ENCODE measurements around the gene KCNAB1.

Gene KCNAB1

GRCh38 chr3:156474560-156475389 lies 354.4 kb downstream of the KCNAB1 start:
- in situ Hi-C loops (cut with MboI; ENCODE audit: low sequenced_read_pairs), result no loop called here

GRCh38 chr3:156477323-156477722 lies 356.9 kb downstream of the KCNAB1 start:
- in situ Hi-C loops (cut with MboI; ENCODE audit: low sequenced_read_pairs), result no loop called here

GRCh38 chr3:156478891-156479290 lies 358.5 kb downstream of the KCNAB1 start:
- in situ Hi-C loops (cut with MboI; ENCODE audit: low sequenced_read_pairs), result no loop called here

GRCh38 chr3:156479604-156480003 lies 359.2 kb downstream of the KCNAB1 start:
- in situ Hi-C loops (cut with MboI; ENCODE audit: low sequenced_read_pairs), result no loop called here

GRCh38 chr3:156480949-156481348 lies 360.6 kb downstream of the KCNAB1 start:
- in situ Hi-C loops (cut with MboI; ENCODE audit: low sequenced_read_pairs), result no loop called here

- in situ Hi-C loops (cut with MboI; ENCODE audit: low sequenced_read_pairs), result no loop called here
Measured at GRCh38 chr3:156483002-156483401, 362.6 kb downstream of the KCNAB1 start.

- in situ Hi-C loops (cut with MboI; ENCODE audit: low sequenced_read_pairs), result no loop called here
Measured at GRCh38 chr3:156483426-156483825, 363.0 kb downstream of the KCNAB1 start.

- in situ Hi-C loops (cut with MboI; ENCODE audit: low sequenced_read_pairs), result no loop called here
Measured at GRCh38 chr3:156483961-156484787, 363.8 kb downstream of the KCNAB1 start.

GRCh38 chr3:156488767-156489166 lies 368.4 kb downstream of the KCNAB1 start:
- in situ Hi-C loops (cut with MboI; ENCODE audit: low sequenced_read_pairs), result no loop called here

- in situ Hi-C loops (cut with MboI; ENCODE audit: low sequenced_read_pairs), result no loop called here
Measured at GRCh38 chr3:156489462-156489911, 369.1 kb downstream of the KCNAB1 start.

- in situ Hi-C loops (cut with MboI; ENCODE audit: low sequenced_read_pairs), result no loop called here
Measured at GRCh38 chr3:156491192-156491591, 370.8 kb downstream of the KCNAB1 start.

GRCh38 chr3:156492801-156493261 lies 372.5 kb downstream of the KCNAB1 start:
- in situ Hi-C loops (cut with MboI; ENCODE audit: low sequenced_read_pairs), result no loop called here

- in situ Hi-C loops (cut with MboI; ENCODE audit: low sequenced_read_pairs), result no loop called here
Measured at GRCh38 chr3:156493887-156494286, 373.5 kb downstream of the KCNAB1 start.

GRCh38 chr3:156495816-156496215 lies 375.4 kb downstream of the KCNAB1 start:
- in situ Hi-C loops (cut with MboI; ENCODE audit: low sequenced_read_pairs), result no loop called here

GRCh38 chr3:156497326-156497725 lies 376.9 kb downstream of the KCNAB1 start:
- in situ Hi-C loops (cut with MboI; ENCODE audit: low sequenced_read_pairs), result no loop called here

- in situ Hi-C loops (cut with MboI; ENCODE audit: low sequenced_read_pairs), result no loop called here
Measured at GRCh38 chr3:156498307-156498706, 377.9 kb downstream of the KCNAB1 start.

- in situ Hi-C loops (cut with MboI; ENCODE audit: low sequenced_read_pairs), result loop anchor here (25.0 kb wide), 1 partner anchor 345 kb away; no protein-coding TSS in a partner anchor
Measured at GRCh38 chr3:156507285-156507684, 386.9 kb downstream of the KCNAB1 start.

GRCh38 chr3:156509189-156510174 lies 389.1 kb downstream of the KCNAB1 start:
- in situ Hi-C loops (cut with MboI; ENCODE audit: low sequenced_read_pairs), result loop anchor here (25.0 kb wide), 1 partner anchor 347 kb away; no protein-coding TSS in a partner anchor

- in situ Hi-C loops (cut with MboI; ENCODE audit: low sequenced_read_pairs), result loop anchor here (25.0 kb wide), 1 partner anchor 350 kb away; no protein-coding TSS in a partner anchor
Measured at GRCh38 chr3:156511987-156512677, 391.8 kb downstream of the KCNAB1 start.

- in situ Hi-C loops (cut with MboI; ENCODE audit: low sequenced_read_pairs), result loop anchor here (25.0 kb wide), 1 partner anchor 351 kb away; no protein-coding TSS in a partner anchor
Measured at GRCh38 chr3:156513619-156514018, 393.2 kb downstream of the KCNAB1 start.

Data from HL-60/S4 treated with retinoic acid at 250 ng/mL for 4 days and 3 days (cell line).